Stimulated activated CD8-positive, alpha-beta memory T cell treated with anti-CD3 and anti-CD28 coated beads, Interleukin-15, amount 100 ng/mL, for 48 hours (primary cell): Measurements from ENCODE around the gene ZBTB46.

ENCODE experiments used
- DNase-seq, 2 donors: peaks; one replicate each; pipeline ENCODE4 v3.0.0-alpha.2; 2020; ENCODE audit warnings: low read depth in 2 of 2

ZBTB46 gene

DNA sequence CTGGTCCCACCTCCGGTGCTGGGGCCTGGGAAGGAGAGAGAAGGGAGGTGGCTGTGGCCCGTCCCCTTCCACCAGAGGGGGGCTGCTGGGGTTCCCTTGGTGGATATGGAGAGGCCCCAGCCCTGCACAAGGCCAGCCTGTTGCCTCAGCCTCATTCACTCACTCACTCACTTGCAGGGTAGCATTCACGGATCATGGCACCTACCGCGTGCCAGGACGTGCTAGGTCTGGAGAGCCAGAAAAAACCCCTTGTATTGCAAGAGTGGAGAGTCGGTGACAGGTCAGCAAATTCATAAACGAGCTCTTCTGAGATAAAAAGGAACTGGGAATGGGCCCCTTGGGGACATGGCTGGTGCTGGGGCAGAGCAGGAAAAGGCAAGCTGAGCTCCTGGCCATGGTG is 6.4 kb upstream of the ZBTB46 start:
- DNase-seq = no peak

DNA sequence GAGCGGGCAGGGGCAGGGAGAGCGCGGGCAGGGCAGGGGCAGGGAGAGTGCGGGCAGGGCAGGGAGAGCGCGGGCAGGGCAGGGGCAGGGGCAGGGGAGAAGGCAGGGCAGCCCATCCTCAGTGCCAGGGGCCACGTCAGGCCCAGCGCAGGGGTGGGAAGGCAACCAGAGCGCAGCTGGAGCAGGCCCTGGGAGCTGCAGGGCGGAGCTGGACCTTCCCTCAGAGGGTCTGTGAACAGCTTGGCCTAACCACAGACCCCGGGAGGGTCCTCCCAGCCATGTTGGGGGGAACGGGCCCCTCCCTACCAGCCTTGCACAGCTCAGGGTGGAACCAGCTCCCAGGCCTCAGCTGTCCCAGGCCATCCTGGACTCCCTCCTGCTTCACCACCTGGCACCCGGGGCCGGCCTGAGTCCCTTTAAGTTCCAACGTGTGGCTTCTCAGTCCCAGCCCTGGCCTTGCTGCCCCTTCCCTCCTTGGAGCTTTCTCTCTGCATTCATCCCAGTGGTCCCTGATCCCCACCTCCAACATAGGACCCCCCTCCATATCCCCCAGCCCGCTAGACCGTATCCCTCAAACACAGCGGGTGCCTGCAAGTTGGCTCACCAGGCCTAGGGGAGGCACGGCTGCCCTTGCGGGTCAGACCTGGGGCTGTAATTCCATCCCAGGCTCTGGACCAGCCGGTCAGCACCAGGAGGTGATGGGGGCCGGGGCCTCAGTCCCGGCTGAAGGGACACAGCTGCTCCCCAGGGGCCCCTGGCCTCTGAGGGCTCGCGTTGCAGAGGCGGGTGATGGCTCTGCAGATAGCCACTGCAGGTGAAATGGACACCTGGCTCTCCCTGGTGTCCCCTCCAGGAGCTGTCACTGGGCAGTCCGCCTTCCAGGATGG is 5.6 kb upstream of the ZBTB46 start:
- no peak for DNase-seq

DNA sequence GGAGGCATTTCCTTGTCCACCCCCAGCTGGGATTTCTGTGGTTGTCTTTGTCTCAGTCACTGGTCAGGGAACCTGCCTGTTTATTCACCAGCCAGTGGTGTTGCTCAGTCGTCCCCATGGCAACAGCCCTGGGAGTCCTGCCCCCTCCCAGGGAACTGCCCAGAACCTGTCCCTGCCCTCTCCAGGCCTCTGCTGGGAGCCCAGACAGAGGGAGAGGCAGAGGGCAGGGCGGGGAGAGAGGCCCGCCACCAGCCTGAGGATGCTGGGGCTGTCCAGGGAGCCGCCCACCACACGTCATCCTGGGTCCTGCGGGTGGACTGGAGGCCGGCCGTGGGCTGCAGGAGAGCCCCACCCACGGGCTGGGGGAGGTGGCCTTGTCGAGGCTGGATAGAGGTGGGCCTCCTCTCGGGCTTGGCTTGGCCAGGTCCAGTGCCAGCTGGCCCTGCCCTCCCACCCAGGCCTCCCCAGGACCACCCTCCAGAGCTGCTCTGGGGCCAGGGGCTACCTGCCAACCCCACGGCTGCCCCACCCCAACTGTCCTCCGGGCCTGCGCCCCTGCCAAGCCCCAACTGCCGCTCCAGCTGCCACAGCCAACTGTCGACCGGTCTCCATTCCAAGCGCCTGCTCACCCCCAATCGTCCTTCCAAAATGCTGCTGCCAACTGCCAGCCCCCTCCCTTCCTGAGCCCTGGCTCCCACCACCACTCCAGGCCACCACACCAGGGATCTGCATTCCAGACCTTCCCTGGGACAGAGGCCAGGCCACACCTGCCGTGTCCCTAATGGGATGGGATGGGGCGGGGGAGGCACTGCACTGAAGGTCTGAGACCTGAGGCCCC is 4.2 kb upstream of the ZBTB46 start:
- DNase-seq = no peak

DNA sequence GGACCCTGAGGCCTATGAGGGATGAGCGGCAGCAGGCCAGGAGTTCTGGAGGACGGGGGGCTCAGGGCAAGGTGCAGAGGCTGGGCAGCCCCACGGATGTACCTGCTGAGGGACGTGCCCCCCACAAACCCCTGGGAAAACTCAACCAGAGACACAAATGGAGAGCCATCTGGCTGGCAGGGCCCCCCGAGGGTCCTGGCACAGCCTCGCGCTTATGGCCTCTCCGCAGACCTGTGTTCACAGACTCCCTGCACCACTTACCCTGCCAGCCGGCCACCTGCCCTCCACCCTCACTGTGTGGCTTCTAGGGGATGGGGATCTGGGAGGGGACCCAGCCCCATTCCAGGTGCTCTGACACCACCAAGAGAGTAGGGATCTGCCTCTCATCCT is 3.4 kb upstream of the ZBTB46 start:
- no peak for DNase-seq

DNA sequence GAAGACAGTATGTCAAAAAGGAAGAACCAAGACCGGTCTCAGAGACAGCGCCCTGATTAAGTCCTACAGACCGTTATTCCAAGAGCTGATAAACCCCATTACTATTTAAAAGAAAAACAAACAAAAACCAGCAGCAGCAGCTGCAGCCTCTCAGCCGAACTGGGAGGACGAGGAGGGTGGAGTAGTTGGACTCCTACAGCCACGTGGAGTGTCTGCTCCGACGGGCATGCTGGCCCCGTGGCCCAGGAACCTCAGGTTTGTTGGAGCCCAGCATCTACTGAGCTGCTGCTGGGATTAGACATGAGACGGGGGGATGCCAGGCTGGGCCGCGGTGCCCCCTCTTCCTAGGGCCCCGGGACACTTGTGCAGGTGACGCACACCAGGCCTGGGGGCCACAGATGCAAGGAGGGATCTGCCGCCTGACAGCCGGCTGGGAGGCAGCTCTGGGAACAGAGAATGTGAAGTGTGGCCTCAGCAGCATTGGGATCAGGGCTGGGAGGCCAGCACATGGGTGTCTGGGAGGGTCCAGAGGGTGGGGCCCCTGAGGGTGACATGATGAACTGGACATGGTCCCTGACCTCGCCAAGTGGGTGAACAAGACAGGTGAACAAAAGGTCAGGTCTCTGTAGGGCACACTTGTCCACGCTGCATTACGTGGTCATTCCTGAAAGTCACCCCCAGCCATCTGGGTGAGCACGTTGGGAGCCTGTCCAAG is 2.9 kb upstream of the ZBTB46 start:
- DNase-seq = no peak

DNA sequence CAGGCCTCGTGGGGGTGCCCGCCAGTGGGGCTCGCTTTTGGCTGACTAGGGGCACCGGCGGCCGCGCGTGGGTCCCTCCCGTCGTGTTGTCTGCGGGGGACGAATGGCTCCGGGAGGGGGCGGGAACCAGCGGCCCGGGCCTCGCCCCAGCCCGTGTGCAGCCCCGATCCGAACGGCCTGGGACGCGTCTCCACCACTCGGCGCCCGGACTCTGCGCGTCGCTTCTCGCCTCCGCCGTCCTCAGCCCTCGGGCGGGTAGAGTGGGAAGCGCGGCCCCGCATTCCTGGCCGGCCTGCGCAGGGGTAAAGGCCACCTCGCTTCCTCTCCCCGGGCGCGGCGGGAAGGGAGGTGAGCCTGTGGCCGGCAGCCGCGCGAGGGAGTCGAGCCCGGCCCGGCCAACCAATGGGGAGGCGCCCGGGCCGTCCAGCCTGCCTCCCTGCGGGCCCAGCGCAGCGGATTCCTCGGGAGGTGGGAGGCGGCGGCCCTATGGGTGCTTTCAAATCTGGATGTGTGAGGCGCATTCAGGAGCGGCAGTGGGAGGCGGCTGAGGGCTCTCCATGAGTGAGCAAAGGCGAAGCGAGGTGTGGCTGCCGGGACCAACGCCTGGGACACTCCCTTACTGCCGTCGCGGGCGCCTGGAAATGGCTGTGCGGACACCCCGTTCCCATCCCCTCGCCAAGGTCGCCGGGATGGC is 1.1 kb upstream of the ZBTB46 start:
- no peak for DNase-seq

DNA sequence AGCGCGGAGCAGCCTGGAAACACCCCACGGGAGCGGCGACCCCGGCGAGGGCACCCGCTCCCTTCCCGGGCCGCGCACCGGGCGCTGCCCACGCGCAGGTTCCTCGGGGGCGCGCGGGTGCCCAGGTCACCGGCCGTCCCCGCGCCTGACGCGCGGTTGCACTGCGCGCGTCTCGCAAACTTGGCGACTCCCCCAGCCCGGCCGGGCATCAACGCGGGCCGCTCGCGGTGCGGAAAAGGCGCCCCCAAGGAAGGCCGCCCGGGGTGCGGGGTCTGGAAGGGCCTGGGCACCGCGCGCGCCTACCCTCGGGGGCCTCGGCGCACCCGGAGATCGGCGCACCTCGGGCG is 555 bp upstream of the ZBTB46 start:
- no peak for DNase-seq

DNA sequence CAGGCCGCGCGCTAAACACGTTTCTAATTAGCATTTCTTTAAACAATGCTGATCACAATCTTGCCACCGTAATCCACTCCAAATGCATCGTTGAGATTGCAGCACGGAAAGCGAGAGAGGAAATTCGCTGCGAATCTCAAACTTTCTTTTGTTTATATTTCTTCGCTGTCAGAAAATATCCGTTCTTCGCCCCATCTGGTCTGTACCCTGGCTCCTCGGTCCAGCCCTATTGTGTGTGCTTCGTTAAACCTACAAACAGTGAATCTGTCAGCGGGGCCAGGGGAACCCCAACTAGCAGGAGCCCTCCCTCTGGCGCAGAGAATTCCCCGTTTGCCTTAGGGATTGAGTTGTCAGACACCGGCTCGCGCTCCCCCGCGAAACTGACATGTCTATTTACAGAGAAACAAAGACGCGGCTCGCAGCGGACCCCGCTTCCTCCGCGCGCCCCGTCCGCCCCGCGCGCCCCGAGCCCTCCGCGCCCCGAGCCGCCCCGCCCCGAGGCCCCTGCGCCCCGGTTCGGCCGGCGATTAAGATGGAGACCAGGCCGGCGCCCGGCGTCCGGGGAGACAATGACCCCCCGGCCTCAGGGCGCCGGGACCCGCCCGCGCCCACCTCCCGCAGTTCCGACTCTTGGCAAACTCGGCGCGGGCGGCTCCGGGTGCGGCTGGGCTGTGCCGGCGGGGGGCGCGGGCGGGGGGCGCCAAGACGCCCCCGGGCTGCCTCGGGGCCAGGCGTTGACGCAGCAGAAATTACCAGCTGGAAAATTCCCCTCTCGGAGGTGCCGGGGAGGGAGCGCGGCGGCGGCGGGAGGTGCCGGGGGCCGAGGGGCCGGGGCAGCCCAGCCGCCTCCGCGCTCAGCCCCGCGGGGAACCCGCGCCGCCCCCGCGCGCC is 874 bp downstream of the ZBTB46 start:
- no peak for DNase-seq

DNA sequence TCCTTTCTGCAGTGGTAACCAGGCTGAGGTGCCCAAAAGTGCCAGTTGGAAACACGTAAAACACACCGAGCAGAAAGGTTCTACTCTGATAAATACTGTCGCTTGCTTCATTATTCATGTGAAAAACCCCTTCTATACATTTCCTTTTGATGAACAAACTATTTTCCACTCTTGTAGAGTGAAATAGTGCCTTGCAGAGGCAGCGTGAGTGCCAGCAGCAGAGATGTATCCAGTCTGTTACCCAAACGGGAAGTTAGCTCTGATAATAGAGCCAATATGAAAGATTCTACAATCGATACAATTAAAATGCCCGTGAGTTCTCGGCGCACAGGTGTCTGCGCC is 1.5 kb downstream of the ZBTB46 start:
- no peak for DNase-seq

DNA sequence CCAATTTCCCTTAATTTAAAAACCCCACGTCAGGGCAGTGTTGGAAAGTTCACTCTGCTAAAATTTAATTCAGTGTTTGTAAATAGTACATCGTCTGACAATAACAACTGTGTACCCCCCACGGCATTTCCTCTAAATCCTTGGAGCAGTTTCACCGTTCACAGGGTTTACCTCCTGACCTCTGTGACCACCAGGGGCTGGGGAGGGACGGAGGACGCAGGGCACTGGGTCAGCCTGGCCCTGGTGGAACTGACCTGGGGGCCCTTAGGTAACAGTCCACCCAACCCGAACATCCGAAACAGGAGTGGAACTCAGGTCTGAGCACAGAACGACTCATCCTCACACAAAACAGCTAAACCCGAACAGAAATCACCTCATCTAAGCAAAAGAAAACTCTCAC is 2.1 kb downstream of the ZBTB46 start:
- no peak for DNase-seq

DNA sequence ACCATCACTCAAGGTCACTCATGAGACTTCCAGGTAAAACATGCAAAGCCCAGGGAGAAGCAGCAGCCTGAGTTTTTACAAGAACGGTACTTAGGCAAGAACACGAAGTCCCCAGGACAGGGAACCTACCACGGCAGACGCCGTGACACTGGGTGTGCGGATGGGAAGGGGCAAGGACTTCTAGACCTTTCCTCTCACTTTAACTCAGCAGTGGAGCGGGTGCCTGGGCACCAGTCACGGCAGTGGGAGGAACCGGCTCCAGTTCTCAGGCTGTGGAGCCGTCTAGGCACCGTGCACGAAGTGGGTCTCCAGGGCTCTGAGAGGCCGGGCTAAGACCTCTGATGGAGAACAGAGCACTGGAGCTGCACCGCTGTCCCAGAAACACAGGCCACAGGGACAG is 2.5 kb downstream of the ZBTB46 start:
- no peak for DNase-seq

DNA sequence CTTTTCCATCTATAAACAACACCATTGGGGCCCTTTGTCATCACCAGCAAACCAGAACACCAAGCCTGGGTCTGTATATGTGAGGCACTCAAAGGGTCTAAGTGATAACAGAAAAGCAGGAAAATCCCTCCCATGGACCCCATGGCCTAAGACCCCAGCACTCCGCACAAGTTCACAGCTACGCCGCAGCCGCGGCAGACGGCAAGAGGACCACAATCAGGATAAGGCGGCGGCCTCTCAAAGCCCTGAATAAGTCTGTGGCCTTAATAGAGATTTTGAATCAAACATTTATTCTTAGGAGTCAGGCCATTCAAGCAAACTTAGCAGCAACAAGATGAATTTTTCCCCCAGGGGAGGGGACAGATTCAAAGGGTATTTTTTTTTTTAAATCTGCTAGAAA is 2.9 kb downstream of the ZBTB46 start:
- DNase-seq = no peak

DNA sequence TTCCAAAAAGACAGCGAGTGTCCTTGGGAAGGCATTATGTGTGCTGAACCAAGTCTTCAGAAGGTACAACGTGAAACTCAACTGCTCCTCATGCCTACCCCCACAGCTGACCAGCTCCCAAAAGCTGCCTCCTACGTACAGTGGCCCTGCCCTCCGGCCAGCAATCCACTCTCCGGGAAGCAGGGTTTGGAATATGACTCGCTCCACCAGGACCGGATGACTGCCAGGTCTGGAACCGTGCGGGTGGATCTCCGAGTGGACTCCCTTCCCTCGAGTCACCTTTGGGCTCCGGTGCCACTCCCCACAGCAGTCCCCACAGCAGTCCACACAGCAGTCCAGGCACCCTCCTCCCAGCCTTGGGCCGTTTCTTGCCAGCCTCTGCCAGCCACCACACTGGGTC is 4.3 kb downstream of the ZBTB46 start:
- DNase-seq = no peak

DNA sequence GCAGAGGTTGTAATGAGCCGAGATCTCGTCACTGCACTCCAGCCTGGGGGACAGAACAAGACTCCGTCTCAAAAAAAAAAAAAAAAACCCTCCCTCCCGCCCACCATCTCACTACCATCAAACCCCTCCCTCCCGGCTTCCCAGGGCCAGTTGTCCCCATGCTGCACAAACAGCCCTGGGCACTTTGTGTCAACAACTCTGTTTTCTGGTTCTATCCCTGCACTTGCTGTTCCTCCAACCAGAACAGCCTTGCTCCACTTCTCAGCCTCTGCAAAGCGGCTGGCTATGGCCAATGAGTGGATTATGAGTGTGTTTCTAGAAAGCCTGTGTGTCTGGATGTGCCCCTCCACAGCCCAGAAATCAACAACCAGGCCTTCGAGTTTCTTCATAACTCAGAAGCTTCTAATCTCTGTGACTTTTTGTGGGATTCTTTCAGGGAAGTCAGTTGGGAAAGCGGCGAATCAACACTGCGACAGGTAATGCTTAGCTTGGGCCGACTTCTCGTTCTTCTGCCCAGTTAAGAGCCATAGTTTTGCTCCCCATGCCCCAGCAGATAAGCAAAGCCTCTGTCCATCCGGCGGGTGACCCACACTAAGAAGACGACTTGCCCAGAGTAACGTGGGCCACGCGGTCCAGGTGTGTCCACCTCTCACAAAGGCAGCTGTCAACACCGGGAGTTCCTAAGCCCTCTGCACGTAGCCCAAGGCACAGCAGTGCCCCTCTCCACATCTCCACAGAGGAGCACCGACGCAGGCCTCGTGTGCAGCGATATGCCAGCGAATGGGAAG is 5.5 kb downstream of the ZBTB46 start:
- DNase-seq = no peak

DNA sequence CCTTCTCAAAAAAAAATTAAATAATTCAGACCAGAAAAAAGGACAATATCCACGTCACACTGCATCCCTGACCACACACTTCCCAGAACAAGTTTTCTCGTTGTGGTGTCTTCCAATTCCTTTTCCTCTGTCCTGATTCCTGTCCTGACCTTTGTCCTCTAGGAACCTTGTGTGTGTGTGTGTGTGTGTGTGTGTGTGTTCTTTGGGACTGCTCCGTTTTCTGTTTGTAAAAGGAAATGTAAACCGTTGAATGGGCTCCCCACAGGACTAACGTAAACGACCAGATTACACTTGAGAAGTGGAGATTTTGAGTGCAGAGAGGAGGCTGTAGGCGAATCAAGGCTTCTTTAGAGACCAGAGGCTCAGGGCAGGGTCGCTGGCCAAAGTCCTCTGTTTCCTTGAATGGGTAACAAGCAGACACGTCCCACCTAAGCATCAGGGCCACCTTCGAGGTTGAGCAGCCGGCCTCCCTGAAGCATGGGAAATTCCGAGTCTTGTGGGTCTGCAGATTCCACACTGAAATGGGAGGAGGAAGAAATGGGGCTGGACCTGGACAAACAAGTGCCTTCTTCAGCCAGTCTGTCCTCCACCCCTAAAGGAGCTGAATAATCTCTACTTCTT is 7.3 kb downstream of the ZBTB46 start:
- DNase-seq = no peak

DNA sequence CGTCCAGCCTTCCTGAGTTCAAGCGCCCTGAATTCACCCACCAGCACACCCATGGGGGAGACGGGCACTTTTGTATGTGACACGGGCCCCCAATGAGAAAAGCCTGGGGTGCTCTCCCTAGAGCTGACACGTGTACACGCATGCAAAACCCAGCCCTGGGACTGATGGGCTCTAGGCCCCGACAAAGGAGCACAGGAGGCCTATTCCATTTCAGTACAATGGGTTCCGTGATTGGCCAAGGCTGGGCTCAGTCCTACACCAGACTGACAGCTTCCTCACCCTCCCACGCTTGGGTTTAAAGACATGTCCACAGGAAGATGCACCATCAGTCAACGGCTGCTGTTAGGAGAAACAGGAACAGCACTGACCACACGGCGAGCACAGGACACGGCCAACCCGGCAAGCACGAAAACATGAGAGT is 8.8 kb downstream of the ZBTB46 start:
- no peak for DNase-seq

DNA sequence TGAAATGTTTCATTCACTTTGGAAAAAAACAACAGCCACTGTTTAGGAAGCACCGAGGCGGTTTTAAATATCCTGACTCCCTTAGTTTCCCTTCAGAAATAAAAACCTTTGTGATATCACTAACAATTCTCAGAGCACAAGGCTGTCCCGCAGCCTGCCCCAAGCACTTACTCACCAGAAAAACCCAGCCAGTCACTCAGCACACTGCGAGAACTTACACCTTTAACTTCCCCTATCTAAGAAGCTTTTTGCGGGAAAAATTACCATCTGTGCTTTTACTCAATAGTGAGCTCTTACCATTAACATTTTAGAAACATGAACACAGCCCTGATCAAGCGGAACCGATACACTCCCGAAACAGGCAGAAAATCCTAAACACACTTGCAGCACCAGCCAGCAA is 9.3 kb downstream of the ZBTB46 start:
- no peak for DNase-seq

DNA sequence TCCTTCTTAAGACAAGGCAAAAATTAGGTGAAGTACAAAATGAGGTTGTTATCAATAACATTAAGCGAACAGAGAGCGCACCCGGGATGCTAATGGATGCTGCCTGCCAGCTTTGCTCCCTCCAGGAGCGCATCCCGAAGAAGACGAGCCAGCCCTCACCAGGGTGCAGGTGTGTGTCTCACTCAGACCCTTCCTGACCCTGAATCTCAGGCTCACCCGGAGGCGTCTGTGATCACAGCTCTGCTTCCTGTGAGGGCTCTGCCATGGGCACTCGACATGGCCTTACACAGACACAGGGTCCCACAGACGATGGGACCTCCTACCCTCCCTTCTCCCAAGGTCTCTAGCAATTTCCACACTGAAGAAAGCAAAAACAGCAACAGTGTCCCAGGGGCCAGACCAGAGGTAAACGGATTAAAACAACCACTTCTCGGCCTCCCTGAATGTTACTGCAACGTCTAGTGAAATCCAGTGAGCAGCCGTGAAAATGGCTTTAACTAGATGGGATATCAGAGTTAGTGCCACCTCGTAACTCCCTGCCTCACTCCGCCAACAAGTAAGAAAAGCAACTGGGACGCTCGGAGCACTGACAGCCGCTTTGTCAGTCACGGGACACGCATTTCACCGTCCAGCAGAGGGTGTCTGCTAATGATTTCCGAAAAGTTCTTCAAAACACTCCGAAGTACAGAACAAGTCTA is 11.7 kb downstream of the ZBTB46 start:
- no peak for DNase-seq

DNA sequence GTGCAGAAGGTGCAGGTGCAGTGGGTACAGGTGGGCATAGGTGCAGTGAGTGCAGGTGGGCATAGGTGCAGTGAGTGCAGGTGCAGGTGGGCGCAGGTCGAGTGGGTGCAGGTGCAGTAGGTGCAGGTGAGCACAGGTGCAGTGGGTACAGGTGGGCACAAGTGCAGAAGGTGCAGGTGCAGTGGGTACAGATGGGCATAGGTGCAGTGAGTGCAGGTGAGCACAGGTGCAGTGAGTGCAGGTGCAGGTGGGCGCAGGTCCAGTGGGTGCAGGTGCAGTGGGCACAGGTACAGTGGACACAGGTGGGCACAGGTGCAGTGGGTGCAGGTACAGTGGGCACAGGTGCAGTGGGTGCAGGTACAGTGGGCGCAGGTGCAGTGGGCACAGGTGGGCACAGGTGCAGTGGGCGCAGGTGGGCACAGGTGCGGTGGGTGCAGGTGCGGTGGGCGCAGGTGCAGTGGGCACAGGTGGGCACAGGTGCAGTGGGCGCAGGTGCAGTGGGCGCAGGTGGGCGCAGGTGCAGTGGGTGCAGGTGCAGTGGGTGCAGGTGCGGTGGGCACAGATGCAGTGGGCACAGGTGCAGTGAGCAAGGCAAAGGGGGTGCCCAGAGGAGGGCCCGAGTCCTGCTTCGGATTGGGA is 15.3 kb downstream of the ZBTB46 start:
- DNase-seq = no peak
